Liver (tissue), 9 donors: ENCODE measurements around the gene PRDM7. TPM values are rescaled to one million over a fixed set of nuclear protein-coding genes. Genes with fewer than 3 reads are reported as not detected.

ENCODE experiments used
- DNase-seq: peaks from one replicate; pipeline ENCODE4 v3.0.0-alpha.2; 2017; ENCODE audit warnings: low spot score
- H3K27ac ChIP-seq, 2 donors: one replicate each; pipeline ENCODE4 v1.7.0; 2013; ENCODE audit warnings: inconsistent platforms in 2 of 2, low read length in 2 of 2, control low read depth in 1 of 2, low read depth in 1 of 2, mild to moderate bottlenecking in 1 of 2
- H3K27me3 ChIP-seq, 4 donors: one replicate each; pipeline versions ENCODE4 v1.6.1 to v1.7.0; 2013; ENCODE audit warnings: low read length in 3 of 4, inconsistent platforms in 1 of 4, mild to moderate bottlenecking in 1 of 4, moderate library complexity in 1 of 4; ENCODE audit not compliant: control insufficient read depth in 4 of 4, insufficient read depth in 4 of 4
- H3K36me3 ChIP-seq, 4 donors: one replicate each; pipeline versions ENCODE4 v1.6.1 to v1.7.0; 2013; ENCODE audit warnings: low read length in 3 of 4, mild to moderate bottlenecking in 3 of 4, low read depth in 1 of 4, moderate library complexity in 1 of 4; ENCODE audit not compliant: control insufficient read depth in 4 of 4, insufficient read depth in 3 of 4
- H3K4me1 ChIP-seq, 4 donors: one replicate each; pipeline versions ENCODE4 v1.6.1 to v1.7.0; 2013; ENCODE audit warnings: low read length in 3 of 4, mild to moderate bottlenecking in 3 of 4, moderate library complexity in 1 of 4; ENCODE audit not compliant: control insufficient read depth in 4 of 4, insufficient read depth in 4 of 4
- H3K4me3 ChIP-seq, 3 donors: one replicate each; pipeline versions ENCODE4 v1.6.1 to v1.7.0; 2013; ENCODE audit warnings: low read length in 3 of 3, control low read depth in 1 of 3, low read depth in 1 of 3, mild to moderate bottlenecking in 1 of 3
- H3K9ac ChIP-seq, 2 donors: one replicate each; pipeline ENCODE4 v1.7.0; 2013; ENCODE audit warnings: low read length in 2 of 2, mild to moderate bottlenecking in 2 of 2, moderate library complexity in 2 of 2, control low read depth in 1 of 2, low read depth in 1 of 2
- H3K9me3 ChIP-seq, 4 donors: one replicate each; pipeline versions ENCODE4 v1.6.1 to v1.7.0; 2013; ENCODE audit warnings: low read length in 3 of 4; ENCODE audit not compliant: control insufficient read depth in 4 of 4
- CTCF ChIP-seq: fragments of 150-350 bp; IDR thresholded peaks from 2 replicates; pipeline ENCODE4 v1.5.1; 2017; ENCODE audit warnings: improper control_type of control experiment, low read depth, low read length; ENCODE audit not compliant: missing input control
- FOXA1 ChIP-seq: IDR thresholded peaks from 2 replicates; pipeline ENCODE4 v1.6.1; 2016; ENCODE audit warnings: antibody characterized with exemption
- FOXA2 ChIP-seq: IDR thresholded peaks from 2 replicates; pipeline ENCODE4 v1.6.1; 2016; ENCODE audit warnings: antibody characterized with exemption
- GABPA ChIP-seq, 2 donors: IDR thresholded peaks in 1 of 2; conservative IDR thresholded peaks in 1 of 2; 2 replicates each; pipeline ENCODE4 v1.6.1; 2016; ENCODE audit warnings: antibody characterized with exemption in 2 of 2, mild to moderate bottlenecking in 1 of 2, moderate library complexity in 1 of 2
- HNF4A ChIP-seq, 2 donors: conservative IDR thresholded peaks; 2 replicates each; pipeline ENCODE4 v1.6.1; 2016; ENCODE audit warnings: antibody characterized with exemption in 2 of 2, mild to moderate bottlenecking in 2 of 2
- HNF4G ChIP-seq: IDR thresholded peaks from 2 replicates; pipeline ENCODE4 v1.6.1; 2016; ENCODE audit warnings: antibody characterized with exemption
- JUND ChIP-seq, 2 donors: IDR thresholded peaks; 2 replicates each; pipeline ENCODE4 v1.6.1; 2016; ENCODE audit warnings: antibody characterized with exemption in 2 of 2
- MAX ChIP-seq: IDR thresholded peaks from 2 replicates; pipeline ENCODE4 v1.6.1; 2016; ENCODE audit warnings: antibody characterized with exemption
- NR2F2 ChIP-seq: IDR thresholded peaks from 2 replicates; pipeline ENCODE4 v1.6.1; 2016; ENCODE audit warnings: antibody characterized with exemption
- RAD21 ChIP-seq, 2 donors: IDR thresholded peaks; 2 replicates each; pipeline ENCODE4 v1.6.1; 2016; ENCODE audit warnings: antibody characterized with exemption in 2 of 2, mild to moderate bottlenecking in 2 of 2
- RXRA ChIP-seq, 2 donors: IDR thresholded peaks; 2 replicates each; pipeline ENCODE4 v1.6.1; 2017 to 2018; ENCODE audit warnings: antibody characterized with exemption in 2 of 2, mild to moderate bottlenecking in 1 of 2
- SP1 ChIP-seq: IDR thresholded peaks from 2 replicates; pipeline ENCODE4 v1.6.1; 2018; ENCODE audit warnings: antibody characterized with exemption, mild to moderate bottlenecking
- TAF1 ChIP-seq: conservative IDR thresholded peaks from 2 replicates; pipeline ENCODE4 v1.6.1; 2016; ENCODE audit warnings: antibody characterized with exemption, mild to moderate bottlenecking
- YY1 ChIP-seq: IDR thresholded peaks from 2 replicates; pipeline ENCODE4 v1.6.1; 2016; ENCODE audit warnings: antibody characterized with exemption, mild to moderate bottlenecking
- ZBTB33 ChIP-seq: IDR thresholded peaks from 2 replicates; pipeline ENCODE4 v1.6.1; 2016; ENCODE audit warnings: antibody characterized with exemption
- WGBS: extraction: QIAGEN DNeasy Blood & Tissue Kit; methylation state at CpG from one replicate; pipeline ENCODE4 v1.1.7; 2013; 5-methylcytosine and 5-hydroxymethylcytosine counted together
- polyA plus RNA-seq, 2 donors: library from polyadenylated mRNA; stranded (reverse) in 1 of 2; unstranded in 1 of 2; fragments of 200-250 nt in 1 of 2; fragments of >200 nt in 1 of 2; fragmentation: Nextera tagmentation in 1 of 2; extraction: Ambion mirVana in 1 of 2; gene quantifications; one replicate each; pipeline versions ENCODE4 v1.2.1 to v1.2.3, GENCODE V29; 2013 to 2015
- total RNA-seq, 2 donors: library from RNA; depleted of rRNA; stranded (reverse); fragments of >200 nt; gene quantifications; one replicate each; pipeline ENCODE4 v1.2.3, GENCODE V29; 2014
- TF ChIP-seq, protein P1 (sequence below): IDR thresholded peaks from 2 replicates; pipeline ENCODE4 v1.6.1; 2016; ENCODE audit warnings: antibody characterized with exemption, mild to moderate bottlenecking
- donor health status: healthy.
- donor health status: healthy.
- donor health status: healthy.
- donor health status: healthy.
- donor health status: healthy.

The PRDM7 gene
- total and polyA plus RNA-seq, 4 donors, result not detected

DNA sequence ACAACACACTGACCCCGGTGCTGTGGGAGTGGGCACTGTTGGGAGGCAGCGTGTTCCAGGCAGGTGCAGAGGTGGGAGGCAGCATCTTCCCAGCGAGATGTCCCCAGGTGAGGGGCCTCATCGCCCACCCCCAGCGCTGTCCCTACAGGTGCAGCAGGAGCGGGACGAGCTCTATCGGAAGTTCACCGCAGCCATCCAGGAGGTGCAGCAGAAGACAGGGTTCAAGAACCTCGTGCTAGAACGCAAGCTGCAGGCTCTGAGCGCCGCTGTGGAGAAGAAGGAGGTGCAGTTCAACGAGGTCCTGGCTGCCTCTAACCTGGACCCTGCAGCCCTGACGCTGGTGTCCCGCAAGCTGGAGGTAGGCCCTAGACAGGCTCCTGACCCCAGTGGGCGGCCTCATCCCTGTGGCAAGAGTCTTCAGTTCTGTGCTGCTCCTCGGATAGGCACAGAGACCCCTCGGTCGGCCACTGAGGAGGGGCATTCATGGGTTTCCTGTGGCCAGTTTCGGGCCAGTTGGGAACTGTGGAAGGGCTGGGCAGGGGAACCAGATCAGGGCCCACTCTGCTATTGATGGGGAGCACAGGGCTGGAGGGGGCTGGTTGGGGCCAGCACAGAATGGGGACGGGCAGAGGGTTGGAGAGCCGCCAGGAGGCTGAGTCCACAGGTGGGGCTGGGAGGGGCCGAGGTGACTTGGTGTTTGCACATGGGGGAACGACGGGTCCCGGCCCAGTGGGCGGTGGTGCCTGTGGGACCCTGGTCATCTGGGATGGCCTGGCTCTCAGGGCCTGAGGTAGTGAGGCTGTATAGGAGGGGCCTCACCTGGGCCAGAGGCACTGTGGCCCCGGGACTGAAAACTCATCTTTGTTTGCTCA, 36.7 kb downstream of the PRDM7 start (continued):
- TF ChIP-seq RAD21 (IDR thresholded peaks at IDR 0.05), result no peak
- no peak for TF ChIP-seq GABPA (IDR thresholded peaks at IDR 0.05 in 1 of 2, conservative IDR thresholded peaks at IDR 0.05 in 1 of 2)

- H3K4me3 ChIP-seq, result no peak overlapping the region
- no peaks in the 10 kb centered on the region for H3K27me3 ChIP-seq
- H3K27ac ChIP-seq, result no peak overlapping the region
- no peaks in the 10 kb centered on the region for H3K9me3 ChIP-seq
- peaks cover 0 to 61% (median 12%) of the 10 kb centered on the region in 4 donors for H3K36me3 ChIP-seq
- TF ChIP-seq SP1 (no peak), JUND (IDR thresholded peaks at IDR 0.05) (no peak), YY1 (no peak), CTCF (no peak), NR2F2 (no peak), MAX (no peak), HNF4A (conservative IDR thresholded peaks at IDR 0.05) (no peak), RAD21 (IDR thresholded peaks at IDR 0.05) (no peak), FOXA1 (no peak), TAF1 (no peak), HNF4G (no peak), ZBTB33 (no peak), GABPA (IDR thresholded peaks at IDR 0.05 in 1 of 2, conservative IDR thresholded peaks at IDR 0.05 in 1 of 2) (no peak), FOXA2 (no peak), RXRA (IDR thresholded peaks at IDR 0.05) (no peak)
- TF ChIP-seq, protein P1, sequence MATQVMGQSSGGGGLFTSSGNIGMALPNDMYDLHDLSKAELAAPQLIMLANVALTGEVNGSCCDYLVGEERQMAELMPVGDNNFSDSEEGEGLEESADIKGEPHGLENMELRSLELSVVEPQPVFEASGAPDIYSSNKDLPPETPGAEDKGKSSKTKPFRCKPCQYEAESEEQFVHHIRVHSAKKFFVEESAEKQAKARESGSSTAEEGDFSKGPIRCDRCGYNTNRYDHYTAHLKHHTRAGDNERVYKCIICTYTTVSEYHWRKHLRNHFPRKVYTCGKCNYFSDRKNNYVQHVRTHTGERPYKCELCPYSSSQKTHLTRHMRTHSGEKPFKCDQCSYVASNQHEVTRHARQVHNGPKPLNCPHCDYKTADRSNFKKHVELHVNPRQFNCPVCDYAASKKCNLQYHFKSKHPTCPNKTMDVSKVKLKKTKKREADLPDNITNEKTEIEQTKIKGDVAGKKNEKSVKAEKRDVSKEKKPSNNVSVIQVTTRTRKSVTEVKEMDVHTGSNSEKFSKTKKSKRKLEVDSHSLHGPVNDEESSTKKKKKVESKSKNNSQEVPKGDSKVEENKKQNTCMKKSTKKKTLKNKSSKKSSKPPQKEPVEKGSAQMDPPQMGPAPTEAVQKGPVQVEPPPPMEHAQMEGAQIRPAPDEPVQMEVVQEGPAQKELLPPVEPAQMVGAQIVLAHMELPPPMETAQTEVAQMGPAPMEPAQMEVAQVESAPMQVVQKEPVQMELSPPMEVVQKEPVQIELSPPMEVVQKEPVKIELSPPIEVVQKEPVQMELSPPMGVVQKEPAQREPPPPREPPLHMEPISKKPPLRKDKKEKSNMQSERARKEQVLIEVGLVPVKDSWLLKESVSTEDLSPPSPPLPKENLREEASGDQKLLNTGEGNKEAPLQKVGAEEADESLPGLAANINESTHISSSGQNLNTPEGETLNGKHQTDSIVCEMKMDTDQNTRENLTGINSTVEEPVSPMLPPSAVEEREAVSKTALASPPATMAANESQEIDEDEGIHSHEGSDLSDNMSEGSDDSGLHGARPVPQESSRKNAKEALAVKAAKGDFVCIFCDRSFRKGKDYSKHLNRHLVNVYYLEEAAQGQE, result no peak
- no peak for DNase-seq
- WGBS, result 89% methylated on average over 12 of the region's 12 CpGs
- H3K4me1 ChIP-seq, result no peaks in the 10 kb centered on the region
- H3K9ac ChIP-seq, result no peak overlapping the region
These were observed 39.9 kb downstream of the PRDM7 start for GRCh38 chr16:90037276-90037675.
